Measurements from ENCODE around the gene KHDRBS1.

- TF ChIP-seq CTCF (conservative IDR thresholded peaks at IDR 0.05; ENCODE audit: low read depth in 2 of 2): no peak
- TF ChIP-seq EZH2 (IDR thresholded peaks at IDR 0.05; ENCODE audit: low read depth, unreplicated experiment): no peak
- TF ChIP-seq, protein P1, sequence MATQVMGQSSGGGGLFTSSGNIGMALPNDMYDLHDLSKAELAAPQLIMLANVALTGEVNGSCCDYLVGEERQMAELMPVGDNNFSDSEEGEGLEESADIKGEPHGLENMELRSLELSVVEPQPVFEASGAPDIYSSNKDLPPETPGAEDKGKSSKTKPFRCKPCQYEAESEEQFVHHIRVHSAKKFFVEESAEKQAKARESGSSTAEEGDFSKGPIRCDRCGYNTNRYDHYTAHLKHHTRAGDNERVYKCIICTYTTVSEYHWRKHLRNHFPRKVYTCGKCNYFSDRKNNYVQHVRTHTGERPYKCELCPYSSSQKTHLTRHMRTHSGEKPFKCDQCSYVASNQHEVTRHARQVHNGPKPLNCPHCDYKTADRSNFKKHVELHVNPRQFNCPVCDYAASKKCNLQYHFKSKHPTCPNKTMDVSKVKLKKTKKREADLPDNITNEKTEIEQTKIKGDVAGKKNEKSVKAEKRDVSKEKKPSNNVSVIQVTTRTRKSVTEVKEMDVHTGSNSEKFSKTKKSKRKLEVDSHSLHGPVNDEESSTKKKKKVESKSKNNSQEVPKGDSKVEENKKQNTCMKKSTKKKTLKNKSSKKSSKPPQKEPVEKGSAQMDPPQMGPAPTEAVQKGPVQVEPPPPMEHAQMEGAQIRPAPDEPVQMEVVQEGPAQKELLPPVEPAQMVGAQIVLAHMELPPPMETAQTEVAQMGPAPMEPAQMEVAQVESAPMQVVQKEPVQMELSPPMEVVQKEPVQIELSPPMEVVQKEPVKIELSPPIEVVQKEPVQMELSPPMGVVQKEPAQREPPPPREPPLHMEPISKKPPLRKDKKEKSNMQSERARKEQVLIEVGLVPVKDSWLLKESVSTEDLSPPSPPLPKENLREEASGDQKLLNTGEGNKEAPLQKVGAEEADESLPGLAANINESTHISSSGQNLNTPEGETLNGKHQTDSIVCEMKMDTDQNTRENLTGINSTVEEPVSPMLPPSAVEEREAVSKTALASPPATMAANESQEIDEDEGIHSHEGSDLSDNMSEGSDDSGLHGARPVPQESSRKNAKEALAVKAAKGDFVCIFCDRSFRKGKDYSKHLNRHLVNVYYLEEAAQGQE (IDR thresholded peaks at IDR 0.05; ENCODE audit: unreplicated experiment): no peak
- no peak for TF ChIP-seq POLR2AphosphoS5 (IDR thresholded peaks at IDR 0.05; ENCODE audit: low read depth)
- TF ChIP-seq EZH2phosphoT487 (IDR thresholded peaks at IDR 0.05; ENCODE audit: unreplicated experiment): no peak
- no peak for TF ChIP-seq JUNB (IDR thresholded peaks at IDR 0.05; ENCODE audit: unreplicated experiment)
- TF ChIP-seq ZNF331 (CRISPR knock-in tag; IDR thresholded peaks at IDR 0.05; ENCODE audit: low read depth): no peak
- TF ChIP-seq ETS1 (IDR thresholded peaks at IDR 0.05): no peak
- no peak for TF ChIP-seq STAT1 (IDR thresholded peaks at IDR 0.05; ENCODE audit: unreplicated experiment)
- TF ChIP-seq CREB1 (CRISPR knock-in tag; IDR thresholded peaks at IDR 0.05; ENCODE audit: low read depth): no peak
- no peak for TF ChIP-seq NANOG (IDR thresholded peaks at IDR 0.05; ENCODE audit: borderline replicate concordance)
Measured at GRCh38 chr1:31989964-31990363, 23.7 kb upstream of the KHDRBS1 start.

All from GM23338 (cell line).